Coronary artery (tissue), 2 donors: Measurements from ENCODE around the gene RAB8A.
A peak's percentile ranks its signal among the peaks of the same experiment; 100 is the strongest.

ENCODE experiments used
- DNase-seq: peaks from one replicate; pipeline ENCODE4 v3.0.0-alpha.2; 2017; ENCODE audit warnings: low spot score
- H3K27ac ChIP-seq, 2 donors: fragments of 200-600 bp; sonication (generic); one replicate each; pipeline ENCODE4 v1.5.1; 2016 to 2019
- H3K4me3 ChIP-seq: fragments of 200-600 bp; sonication (generic); 2 replicates; pipeline ENCODE4 v1.5.1; 2016; ENCODE audit warnings: mild to moderate bottlenecking, moderate library complexity
- CTCF ChIP-seq: fragments of 200-600 bp; sonication (generic); IDR thresholded peaks from one replicate; pipeline ENCODE4 v1.5.1; 2019; ENCODE audit warnings: antibody characterized with exemption

Gene RAB8A

GRCh38 chr19:16111160-16111908, at the start of gene RAB8A:
TSS of gene RAB8A (plus strand) at chr19:16111889. CDS start at chr19:16111902, 13 bp downstream.
- peak; percentile 100 for DNase-seq
- H3K27ac ChIP-seq, result peak within 1 kb of the TSS; percentile 90 to 98
- TF ChIP-seq CTCF, result peak; percentile 94
- peak within 1 kb of the TSS; percentile 98 for H3K4me3 ChIP-seq

- no peak for DNase-seq
Measured at GRCh38 chr19:16061943-16062342, 49.7 kb upstream of the RAB8A start.

GRCh38 chr19:16062789-16063188, 48.9 kb upstream of the RAB8A start:
- Histone ChIP-seq H3K27ac (no peak overlapping the region), H3K4me3 (no peak overlapping the region)
- DNase-seq, result no peak
- TF ChIP-seq CTCF, result peak; percentile 66

More at GRCh38 chr19:16061943-16062342, 49.7 kb upstream of the RAB8A start:
- Histone ChIP-seq H3K27ac (no peak overlapping the region), H3K4me3 (no peak overlapping the region)
- no peak for TF ChIP-seq CTCF

- no peak for TF ChIP-seq CTCF
- no peak for DNase-seq
- H3K4me3 ChIP-seq, result no peak overlapping the region
- peak overlapping the region in 1 of 2 donors; percentile 3 for H3K27ac ChIP-seq
Measured at GRCh38 chr19:16064209-16064889, 47.3 kb upstream of the RAB8A start.

- Histone ChIP-seq H3K4me3 (peak overlapping the region; percentile 90), H3K27ac (peak overlapping the region; percentile 77 to 98)
- no peak for TF ChIP-seq CTCF
- no peak for DNase-seq
Measured at GRCh38 chr19:16066611-16067104, 45.0 kb upstream of the RAB8A start.

GRCh38 chr19:16067205-16067938, 44.3 kb upstream of the RAB8A start:
- Histone ChIP-seq H3K4me3 (peak overlapping the region; percentile 90), H3K27ac (peak overlapping the region; percentile 77 to 98)
- TF ChIP-seq CTCF, result no peak
- DNase-seq, result peak; percentile 96
